Measurements from ENCODE around the gene ADGRL4.

GRCh38 chr1:78869136-78869535, 137.4 kb downstream of the ADGRL4 start:
- TF ChIP-seq CTCF (IDR thresholded peaks at IDR 0.05 in 8 of 11, conservative IDR thresholded peaks at IDR 0.05 in 3 of 11), result no peak
- TF ChIP-seq POLR2AphosphoS5 (IDR thresholded peaks at IDR 0.05), result no peak

Measured in spleen (tissue), 7 donors.